GM23338 (cell line): ENCODE data around the gene PLK2. TPM values are rescaled to one million over a fixed set of nuclear protein-coding genes. Genes with fewer than 3 reads are reported as not detected.

Experiments used
- ATAC-seq: fragments of 200-7000 bp; cut with Tn5 transposase; 3 replicates; pipeline ENCODE4 v1.9.1; 2020
- DNase-seq: peaks from one replicate; pipeline ENCODE4 v3.0.0-alpha.2; 2015; ENCODE audit warnings: low spot score
- H2AFZ ChIP-seq: fragments of 200-600 bp; sonication (generic); 2 replicates; pipeline ENCODE4 v1.8.0; 2016; ENCODE audit warnings: antibody characterized with exemption, mild to moderate bottlenecking, moderate library complexity
- H3F3A ChIP-seq: fragments of 200-600 bp; sonication (generic); replicated peaks from 2 replicates; pipeline ENCODE4 v1.8.0; 2017; ENCODE audit warnings: antibody characterized with exemption, mixed run types, low read depth
- H3K27ac ChIP-seq: fragments of 200-600 bp; sonication (generic); 2 replicates; pipeline ENCODE4 v1.6.1; 2016; ENCODE audit warnings: low read depth
- H3K27me3 ChIP-seq: fragments of 200-600 bp; sonication (generic); 2 replicates; pipeline ENCODE4 v1.8.0; 2016; ENCODE audit warnings: mild to moderate bottlenecking, mixed run types, moderate library complexity; ENCODE audit not compliant: insufficient read depth
- H3K36me3 ChIP-seq: fragments of 200-600 bp; sonication (generic); 2 replicates; pipeline ENCODE4 v1.8.0; 2016; ENCODE audit warnings: mild to moderate bottlenecking; ENCODE audit not compliant: insufficient read depth
- H3K4me1 ChIP-seq: fragments of 200-600 bp; sonication (generic); 2 replicates; pipeline ENCODE4 v1.8.0; 2016; ENCODE audit warnings: mild to moderate bottlenecking, moderate library complexity; ENCODE audit not compliant: insufficient read depth
- H3K4me2 ChIP-seq: fragments of 200-600 bp; sonication (generic); 2 replicates; pipeline ENCODE4 v1.7.1; 2017; ENCODE audit warnings: mixed run types
- H3K4me3 ChIP-seq: fragments of 200-600 bp; sonication (generic); 2 replicates; pipeline ENCODE4 v1.6.1; 2016; ENCODE audit warnings: mixed run types
- H3K79me2 ChIP-seq: fragments of 200-600 bp; sonication (generic); replicated peaks from 2 replicates; pipeline ENCODE4 v1.8.0; 2017; ENCODE audit warnings: mild to moderate bottlenecking; ENCODE audit not compliant: insufficient read depth
- H3K9me2 ChIP-seq: fragments of 200-600 bp; sonication (generic); 2 replicates; pipeline ENCODE4 v1.8.0; 2017; ENCODE audit not compliant: insufficient read depth
- H4K20me1 ChIP-seq: fragments of 200-600 bp; sonication (generic); replicated peaks from 2 replicates; pipeline ENCODE4 v1.8.0; 2017; ENCODE audit warnings: mild to moderate bottlenecking; ENCODE audit not compliant: insufficient read depth
- H3K27ac Mint-ChIP-seq: 2 replicates; pipeline ENCODE4 v1.8.0; 2020; ENCODE audit warnings: inconsistent platforms, mild to moderate bottlenecking, moderate library complexity, mixed read lengths
- H3K27me3 Mint-ChIP-seq: 3 replicates; pipeline ENCODE4 v1.8.0; 2022; ENCODE audit warnings: low read depth, mild to moderate bottlenecking, moderate library complexity, mixed read lengths, inconsistent platforms; ENCODE audit not compliant: insufficient read depth, poor library complexity
- H3K36me3 Mint-ChIP-seq: 3 replicates; pipeline ENCODE4 v1.8.0; 2021; ENCODE audit warnings: low read depth, mild to moderate bottlenecking, inconsistent platforms, moderate library complexity, mixed read lengths
- H3K4me1 Mint-ChIP-seq: 3 replicates; pipeline ENCODE4 v1.8.0; 2020; ENCODE audit warnings: mild to moderate bottlenecking, inconsistent platforms, mixed read lengths
- H3K4me3 Mint-ChIP-seq: 3 replicates; pipeline ENCODE4 v1.8.0; 2021; ENCODE audit warnings: moderate library complexity, mild to moderate bottlenecking, inconsistent platforms, mixed read lengths
- H3K9me3 Mint-ChIP-seq: 3 replicates; pipeline ENCODE4 v1.8.0; 2020; ENCODE audit warnings: moderate library complexity, mild to moderate bottlenecking, inconsistent platforms, mixed read lengths
- EZH2 ChIP-seq: fragments of 200-600 bp; sonication (generic); IDR thresholded peaks from one replicate; pipeline ENCODE4 v1.8.0; 2017; ENCODE audit warnings: antibody characterized with exemption, mild to moderate bottlenecking, low read depth; ENCODE audit not compliant: unreplicated experiment
- EZH2phosphoT487 ChIP-seq: fragments of 200-600 bp; sonication (generic); IDR thresholded peaks from one replicate; pipeline ENCODE4 v1.8.1; 2018; ENCODE audit warnings: antibody characterized with exemption; ENCODE audit not compliant: unreplicated experiment
- NANOG ChIP-seq: IDR thresholded peaks from 2 replicates; pipeline ENCODE4 v1.6.1; 2016; ENCODE audit warnings: antibody characterized with exemption, borderline replicate concordance
- POLR2AphosphoS5 ChIP-seq: IDR thresholded peaks from 2 replicates; pipeline ENCODE4 v1.6.1; 2016; ENCODE audit warnings: antibody characterized with exemption, low read depth
- STAT1 ChIP-seq: IDR thresholded peaks from one replicate; pipeline ENCODE4 v1.6.1; 2016; ENCODE audit warnings: antibody characterized with exemption; ENCODE audit not compliant: unreplicated experiment
- ZNF114 ChIP-seq: fragments of 250-450 bp; sonication (Bioruptor Pico); IDR thresholded peaks from 2 replicates; pipeline ENCODE4 v1.5.0; 2020; ENCODE audit warnings: mild to moderate bottlenecking, moderate library complexity
- polyA plus RNA-seq: library from polyadenylated mRNA; unstranded; fragments of >200 nt; fragmentation: Nextera tagmentation; extraction: Ambion mirVana; gene quantifications from 2 replicates; pipeline ENCODE4 v1.2.1, GENCODE V29; 2016
- total RNA-seq: library from RNA; depleted of rRNA; stranded (reverse); fragments of >200 nt; shearing (Covaris generic); gene quantifications from 2 replicates; pipeline ENCODE4 v1.2.3, GENCODE V29; 2014
- TF ChIP-seq, protein P1 (sequence below): IDR thresholded peaks from one replicate; pipeline ENCODE4 v1.6.1; 2018; ENCODE audit warnings: antibody characterized with exemption; ENCODE audit not compliant: unreplicated experiment
- TF ChIP-seq, protein P2 (sequence below): IDR thresholded peaks from 2 replicates; pipeline ENCODE4 v1.6.1; 2016; ENCODE audit warnings: antibody characterized with exemption
- TF ChIP-seq, protein P3 (sequence below), 2 experiments: fragments of 200-600 bp in 1 of 2; sonication (generic) in 1 of 2; conservative IDR thresholded peaks; 2 replicates each; pipeline versions ENCODE4 v1.5.1 to v1.6.1; 2016 to 2017; ENCODE audit warnings: antibody characterized with exemption in 2 of 2, low read depth in 2 of 2, mild to moderate bottlenecking in 2 of 2, moderate library complexity in 1 of 2
- TF ChIP-seq, protein P4 (sequence below): fragments of 250-450 bp; sonication (Bioruptor Pico); IDR thresholded peaks from 2 replicates; pipeline ENCODE4 v1.5.0; 2020; ENCODE audit warnings: mild to moderate bottlenecking, moderate library complexity

Gene PLK2
- total and polyA plus RNA-seq, 2 experiments from 2014 or later: 13.5 to 30.0 TPM

DNA sequence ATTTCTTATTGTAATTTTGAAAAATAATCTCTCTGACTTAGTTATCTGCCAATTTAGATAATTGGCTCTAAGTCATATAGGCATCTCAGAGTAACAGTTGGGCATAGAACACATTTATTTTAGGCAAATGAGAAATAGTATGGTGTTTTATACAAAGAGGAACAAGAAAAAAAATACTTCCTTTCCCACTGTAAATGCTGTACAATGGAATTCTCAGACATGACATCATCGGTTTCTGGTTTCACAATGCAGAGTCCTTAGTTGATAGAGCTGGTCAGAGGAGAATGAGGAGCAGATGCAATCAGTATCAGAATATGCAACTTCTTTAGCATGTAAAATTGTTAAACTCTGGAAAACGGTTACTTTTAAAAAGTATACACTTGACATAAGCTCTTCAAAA, 49.4 kb downstream of the PLK2 start (continued):
- no peak for TF ChIP-seq STAT1
- TF ChIP-seq, protein P1, sequence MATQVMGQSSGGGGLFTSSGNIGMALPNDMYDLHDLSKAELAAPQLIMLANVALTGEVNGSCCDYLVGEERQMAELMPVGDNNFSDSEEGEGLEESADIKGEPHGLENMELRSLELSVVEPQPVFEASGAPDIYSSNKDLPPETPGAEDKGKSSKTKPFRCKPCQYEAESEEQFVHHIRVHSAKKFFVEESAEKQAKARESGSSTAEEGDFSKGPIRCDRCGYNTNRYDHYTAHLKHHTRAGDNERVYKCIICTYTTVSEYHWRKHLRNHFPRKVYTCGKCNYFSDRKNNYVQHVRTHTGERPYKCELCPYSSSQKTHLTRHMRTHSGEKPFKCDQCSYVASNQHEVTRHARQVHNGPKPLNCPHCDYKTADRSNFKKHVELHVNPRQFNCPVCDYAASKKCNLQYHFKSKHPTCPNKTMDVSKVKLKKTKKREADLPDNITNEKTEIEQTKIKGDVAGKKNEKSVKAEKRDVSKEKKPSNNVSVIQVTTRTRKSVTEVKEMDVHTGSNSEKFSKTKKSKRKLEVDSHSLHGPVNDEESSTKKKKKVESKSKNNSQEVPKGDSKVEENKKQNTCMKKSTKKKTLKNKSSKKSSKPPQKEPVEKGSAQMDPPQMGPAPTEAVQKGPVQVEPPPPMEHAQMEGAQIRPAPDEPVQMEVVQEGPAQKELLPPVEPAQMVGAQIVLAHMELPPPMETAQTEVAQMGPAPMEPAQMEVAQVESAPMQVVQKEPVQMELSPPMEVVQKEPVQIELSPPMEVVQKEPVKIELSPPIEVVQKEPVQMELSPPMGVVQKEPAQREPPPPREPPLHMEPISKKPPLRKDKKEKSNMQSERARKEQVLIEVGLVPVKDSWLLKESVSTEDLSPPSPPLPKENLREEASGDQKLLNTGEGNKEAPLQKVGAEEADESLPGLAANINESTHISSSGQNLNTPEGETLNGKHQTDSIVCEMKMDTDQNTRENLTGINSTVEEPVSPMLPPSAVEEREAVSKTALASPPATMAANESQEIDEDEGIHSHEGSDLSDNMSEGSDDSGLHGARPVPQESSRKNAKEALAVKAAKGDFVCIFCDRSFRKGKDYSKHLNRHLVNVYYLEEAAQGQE: no peak
- no peak for TF ChIP-seq NANOG
- TF ChIP-seq ZNF114: no peak

DNA sequence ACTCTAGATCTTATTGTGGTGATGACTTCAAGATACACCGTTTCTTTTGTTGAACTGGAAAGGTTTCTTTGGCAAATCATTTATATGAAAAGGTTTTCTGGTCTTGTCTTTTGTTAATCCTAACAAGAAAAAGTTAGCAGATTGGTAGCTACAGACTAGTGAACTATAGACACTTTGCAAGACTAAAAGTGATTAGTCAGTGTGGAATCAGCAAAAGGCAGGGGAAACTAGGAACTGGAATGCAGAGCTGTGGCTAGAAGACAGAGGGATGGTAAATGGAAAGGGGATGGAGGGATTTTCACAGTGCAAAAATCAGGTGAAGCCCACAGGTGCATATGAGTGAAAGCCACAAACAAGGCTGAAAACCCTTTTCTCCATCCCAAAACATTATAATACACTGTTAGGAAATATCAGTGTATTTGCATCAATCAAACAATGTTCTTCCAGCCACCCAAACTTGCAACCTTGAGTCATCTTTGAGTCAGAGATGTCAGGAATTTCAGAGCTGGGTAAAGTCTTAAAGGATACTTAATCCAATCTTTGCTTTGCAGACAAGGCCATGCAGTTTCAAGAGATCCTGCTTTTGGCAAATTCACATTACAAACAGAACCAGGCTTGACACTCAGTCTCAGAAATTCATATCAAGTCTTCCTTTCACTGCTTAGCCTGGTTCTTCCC, 52.7 kb downstream of the PLK2 start:
- Mint-ChIP-seq H3K4me1 (peaks cover 49% of the 10 kb centered on the region), H3K36me3 (0 out of 3 replicates have a peak, but pooled peaks cover 3% of the 10 kb centered on the region), H3K4me3 (no peak overlapping the region), H3K27me3 (peaks cover 6% of the 10 kb centered on the region), H3K9me3 (no peaks in the 10 kb centered on the region), H3K27ac (peak overlapping the region; percentile 93)
- H3K4me3 ChIP-seq: no peak overlapping the region
- H3K9me2 ChIP-seq: peaks cover 8% of the 10 kb centered on the region
- H3K36me3 ChIP-seq: no peaks in the 10 kb centered on the region
- TF ChIP-seq, protein P2, sequence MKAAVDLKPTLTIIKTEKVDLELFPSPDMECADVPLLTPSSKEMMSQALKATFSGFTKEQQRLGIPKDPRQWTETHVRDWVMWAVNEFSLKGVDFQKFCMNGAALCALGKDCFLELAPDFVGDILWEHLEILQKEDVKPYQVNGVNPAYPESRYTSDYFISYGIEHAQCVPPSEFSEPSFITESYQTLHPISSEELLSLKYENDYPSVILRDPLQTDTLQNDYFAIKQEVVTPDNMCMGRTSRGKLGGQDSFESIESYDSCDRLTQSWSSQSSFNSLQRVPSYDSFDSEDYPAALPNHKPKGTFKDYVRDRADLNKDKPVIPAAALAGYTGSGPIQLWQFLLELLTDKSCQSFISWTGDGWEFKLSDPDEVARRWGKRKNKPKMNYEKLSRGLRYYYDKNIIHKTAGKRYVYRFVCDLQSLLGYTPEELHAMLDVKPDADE: no peak
- no peak for TF ChIP-seq EZH2
- TF ChIP-seq POLR2AphosphoS5: no peak
- no peak for TF ChIP-seq ZNF114
- no peak for TF ChIP-seq EZH2phosphoT487
- TF ChIP-seq NANOG: no peak
- TF ChIP-seq, protein P3, sequence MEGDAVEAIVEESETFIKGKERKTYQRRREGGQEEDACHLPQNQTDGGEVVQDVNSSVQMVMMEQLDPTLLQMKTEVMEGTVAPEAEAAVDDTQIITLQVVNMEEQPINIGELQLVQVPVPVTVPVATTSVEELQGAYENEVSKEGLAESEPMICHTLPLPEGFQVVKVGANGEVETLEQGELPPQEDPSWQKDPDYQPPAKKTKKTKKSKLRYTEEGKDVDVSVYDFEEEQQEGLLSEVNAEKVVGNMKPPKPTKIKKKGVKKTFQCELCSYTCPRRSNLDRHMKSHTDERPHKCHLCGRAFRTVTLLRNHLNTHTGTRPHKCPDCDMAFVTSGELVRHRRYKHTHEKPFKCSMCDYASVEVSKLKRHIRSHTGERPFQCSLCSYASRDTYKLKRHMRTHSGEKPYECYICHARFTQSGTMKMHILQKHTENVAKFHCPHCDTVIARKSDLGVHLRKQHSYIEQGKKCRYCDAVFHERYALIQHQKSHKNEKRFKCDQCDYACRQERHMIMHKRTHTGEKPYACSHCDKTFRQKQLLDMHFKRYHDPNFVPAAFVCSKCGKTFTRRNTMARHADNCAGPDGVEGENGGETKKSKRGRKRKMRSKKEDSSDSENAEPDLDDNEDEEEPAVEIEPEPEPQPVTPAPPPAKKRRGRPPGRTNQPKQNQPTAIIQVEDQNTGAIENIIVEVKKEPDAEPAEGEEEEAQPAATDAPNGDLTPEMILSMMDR (conservative IDR thresholded peaks at IDR 0.05; ENCODE audit: low read depth in 2 of 2): no peak
- TF ChIP-seq, protein P4, sequence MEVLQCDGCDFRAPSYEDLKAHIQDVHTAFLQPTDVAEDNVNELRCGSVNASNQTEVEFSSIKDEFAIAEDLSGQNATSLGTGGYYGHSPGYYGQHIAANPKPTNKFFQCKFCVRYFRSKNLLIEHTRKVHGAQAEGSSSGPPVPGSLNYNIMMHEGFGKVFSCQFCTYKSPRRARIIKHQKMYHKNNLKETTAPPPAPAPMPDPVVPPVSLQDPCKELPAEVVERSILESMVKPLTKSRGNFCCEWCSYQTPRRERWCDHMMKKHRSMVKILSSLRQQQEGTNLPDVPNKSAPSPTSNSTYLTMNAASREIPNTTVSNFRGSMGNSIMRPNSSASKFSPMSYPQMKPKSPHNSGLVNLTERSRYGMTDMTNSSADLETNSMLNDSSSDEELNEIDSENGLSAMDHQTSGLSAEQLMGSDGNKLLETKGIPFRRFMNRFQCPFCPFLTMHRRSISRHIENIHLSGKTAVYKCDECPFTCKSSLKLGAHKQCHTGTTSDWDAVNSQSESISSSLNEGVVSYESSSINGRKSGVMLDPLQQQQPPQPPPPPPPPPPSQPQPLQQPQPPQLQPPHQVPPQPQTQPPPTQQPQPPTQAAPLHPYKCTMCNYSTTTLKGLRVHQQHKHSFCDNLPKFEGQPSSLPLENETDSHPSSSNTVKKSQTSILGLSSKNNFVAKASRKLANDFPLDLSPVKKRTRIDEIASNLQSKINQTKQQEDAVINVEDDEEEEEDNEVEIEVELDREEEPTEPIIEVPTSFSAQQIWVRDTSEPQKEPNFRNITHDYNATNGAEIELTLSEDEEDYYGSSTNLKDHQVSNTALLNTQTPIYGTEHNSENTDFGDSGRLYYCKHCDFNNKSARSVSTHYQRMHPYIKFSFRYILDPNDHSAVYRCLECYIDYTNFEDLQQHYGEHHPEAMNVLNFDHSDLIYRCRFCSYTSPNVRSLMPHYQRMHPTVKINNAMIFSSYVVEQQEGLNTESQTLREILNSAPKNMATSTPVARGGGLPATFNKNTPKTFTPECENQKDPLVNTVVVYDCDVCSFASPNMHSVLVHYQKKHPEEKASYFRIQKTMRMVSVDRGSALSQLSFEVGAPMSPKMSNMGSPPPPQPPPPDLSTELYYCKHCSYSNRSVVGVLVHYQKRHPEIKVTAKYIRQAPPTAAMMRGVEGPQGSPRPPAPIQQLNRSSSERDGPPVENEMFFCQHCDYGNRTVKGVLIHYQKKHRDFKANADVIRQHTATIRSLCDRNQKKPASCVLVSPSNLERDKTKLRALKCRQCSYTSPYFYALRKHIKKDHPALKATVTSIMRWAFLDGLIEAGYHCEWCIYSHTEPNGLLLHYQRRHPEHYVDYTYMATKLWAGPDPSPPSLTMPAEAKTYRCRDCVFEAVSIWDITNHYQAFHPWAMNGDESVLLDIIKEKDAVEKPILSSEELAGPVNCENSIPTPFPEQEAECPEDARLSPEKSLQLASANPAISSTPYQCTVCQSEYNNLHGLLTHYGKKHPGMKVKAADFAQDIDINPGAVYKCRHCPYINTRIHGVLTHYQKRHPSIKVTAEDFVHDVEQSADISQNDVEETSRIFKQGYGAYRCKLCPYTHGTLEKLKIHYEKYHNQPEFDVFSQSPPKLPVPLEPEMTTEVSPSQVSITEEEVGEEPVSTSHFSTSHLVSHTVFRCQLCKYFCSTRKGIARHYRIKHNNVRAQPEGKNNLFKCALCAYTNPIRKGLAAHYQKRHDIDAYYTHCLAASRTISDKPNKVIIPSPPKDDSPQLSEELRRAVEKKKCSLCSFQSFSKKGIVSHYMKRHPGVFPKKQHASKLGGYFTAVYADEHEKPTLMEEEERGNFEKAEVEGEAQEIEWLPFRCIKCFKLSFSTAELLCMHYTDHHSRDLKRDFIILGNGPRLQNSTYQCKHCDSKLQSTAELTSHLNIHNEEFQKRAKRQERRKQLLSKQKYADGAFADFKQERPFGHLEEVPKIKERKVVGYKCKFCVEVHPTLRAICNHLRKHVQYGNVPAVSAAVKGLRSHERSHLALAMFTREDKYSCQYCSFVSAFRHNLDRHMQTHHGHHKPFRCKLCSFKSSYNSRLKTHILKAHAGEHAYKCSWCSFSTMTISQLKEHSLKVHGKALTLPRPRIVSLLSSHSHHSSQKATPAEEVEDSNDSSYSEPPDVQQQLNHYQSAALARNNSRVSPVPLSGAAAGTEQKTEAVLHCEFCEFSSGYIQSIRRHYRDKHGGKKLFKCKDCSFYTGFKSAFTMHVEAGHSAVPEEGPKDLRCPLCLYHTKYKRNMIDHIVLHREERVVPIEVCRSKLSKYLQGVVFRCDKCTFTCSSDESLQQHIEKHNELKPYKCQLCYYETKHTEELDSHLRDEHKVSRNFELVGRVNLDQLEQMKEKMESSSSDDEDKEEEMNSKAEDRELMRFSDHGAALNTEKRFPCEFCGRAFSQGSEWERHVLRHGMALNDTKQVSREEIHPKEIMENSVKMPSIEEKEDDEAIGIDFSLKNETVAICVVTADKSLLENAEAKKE (CRISPR knock-in tag): no peak
- peak; percentile 18 for DNase-seq
- H3K27me3 ChIP-seq: no peaks in the 10 kb centered on the region
- no peaks in the 10 kb centered on the region for H3K79me2 ChIP-seq
- peak overlapping the region; percentile 61 for H3K27ac ChIP-seq
- peak; percentile 60 for ATAC-seq
- H2AFZ ChIP-seq: no peak overlapping the region
- H4K20me1 ChIP-seq: no peaks in the 10 kb centered on the region
- H3K4me2 ChIP-seq: 0 out of 2 replicates have a peak overlapping the region, but pooled peaks have one; percentile 12
- H3F3A ChIP-seq: no peaks in the 10 kb centered on the region
- H3K4me1 ChIP-seq: peaks cover 29% of the 10 kb centered on the region
